ENCODE results near the gene GJA3.

DNA sequence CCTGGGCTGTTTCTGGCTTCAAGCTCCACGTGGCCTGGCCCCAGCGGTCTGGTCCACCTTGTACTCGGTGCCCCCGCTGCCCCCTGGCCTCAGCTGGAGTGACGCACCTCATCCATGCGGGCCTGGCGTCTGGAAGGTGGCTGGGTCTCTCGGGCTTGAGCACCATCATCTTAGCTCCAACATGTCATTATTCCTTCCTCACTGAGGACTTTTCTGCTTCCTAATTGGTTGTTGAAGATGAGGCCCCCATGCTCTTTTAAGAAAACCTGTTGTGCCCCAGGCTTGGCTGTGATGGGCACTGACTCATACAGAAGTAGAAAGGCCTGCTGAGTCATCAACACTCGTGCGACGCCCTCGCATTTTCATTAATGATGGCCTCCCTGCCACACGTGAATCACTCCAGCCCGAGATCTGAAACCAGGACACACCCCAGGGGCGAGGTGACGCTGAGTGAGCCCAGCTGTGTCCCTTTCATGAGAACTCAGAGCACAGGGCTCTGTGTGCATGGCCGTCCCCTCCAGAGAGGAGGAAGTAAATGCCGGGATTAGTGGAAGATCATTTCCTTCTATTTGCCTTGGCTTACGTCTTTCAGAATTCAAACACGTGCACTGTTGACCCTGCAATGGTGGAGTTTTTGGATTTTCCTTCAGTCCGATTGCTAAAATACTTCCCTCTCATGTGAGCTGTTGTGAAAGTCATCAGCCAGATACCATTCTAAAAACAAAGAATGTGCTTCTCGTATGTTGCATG lies 14.0 kb upstream of the GJA3 start:
- no peak for TF ChIP-seq POLR2AphosphoS5 (IDR thresholded peaks at IDR 0.05; ENCODE audit: low read depth, low read length)
- TF ChIP-seq, protein P1, sequence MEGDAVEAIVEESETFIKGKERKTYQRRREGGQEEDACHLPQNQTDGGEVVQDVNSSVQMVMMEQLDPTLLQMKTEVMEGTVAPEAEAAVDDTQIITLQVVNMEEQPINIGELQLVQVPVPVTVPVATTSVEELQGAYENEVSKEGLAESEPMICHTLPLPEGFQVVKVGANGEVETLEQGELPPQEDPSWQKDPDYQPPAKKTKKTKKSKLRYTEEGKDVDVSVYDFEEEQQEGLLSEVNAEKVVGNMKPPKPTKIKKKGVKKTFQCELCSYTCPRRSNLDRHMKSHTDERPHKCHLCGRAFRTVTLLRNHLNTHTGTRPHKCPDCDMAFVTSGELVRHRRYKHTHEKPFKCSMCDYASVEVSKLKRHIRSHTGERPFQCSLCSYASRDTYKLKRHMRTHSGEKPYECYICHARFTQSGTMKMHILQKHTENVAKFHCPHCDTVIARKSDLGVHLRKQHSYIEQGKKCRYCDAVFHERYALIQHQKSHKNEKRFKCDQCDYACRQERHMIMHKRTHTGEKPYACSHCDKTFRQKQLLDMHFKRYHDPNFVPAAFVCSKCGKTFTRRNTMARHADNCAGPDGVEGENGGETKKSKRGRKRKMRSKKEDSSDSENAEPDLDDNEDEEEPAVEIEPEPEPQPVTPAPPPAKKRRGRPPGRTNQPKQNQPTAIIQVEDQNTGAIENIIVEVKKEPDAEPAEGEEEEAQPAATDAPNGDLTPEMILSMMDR (IDR thresholded peaks at IDR 0.05; ENCODE audit: control extremely low read depth in 1 of 3, insufficient read depth in 1 of 3, low read depth in 1 of 3, low read length in 3 of 3) = no peak
- no peak for TF ChIP-seq TAF1 (IDR thresholded peaks at IDR 0.05; ENCODE audit: low read depth, low read length)
- no peak for TF ChIP-seq GABPA (IDR thresholded peaks at IDR 0.05; ENCODE audit: borderline replicate concordance, insufficient read depth, low read length)
- TF ChIP-seq CREB1 (IDR thresholded peaks at IDR 0.05) = no peak
- no peak for TF ChIP-seq POLR2A (IDR thresholded peaks at IDR 0.05; ENCODE audit: control extremely low read depth in 1 of 2, low read depth in 2 of 2, low read length in 2 of 2)
- no peak for TF ChIP-seq HDAC2 (IDR thresholded peaks at IDR 0.05; ENCODE audit: borderline replicate concordance in 1 of 2, low read depth in 2 of 2, low read length in 2 of 2)
- no peak for TF ChIP-seq BRCA1 (IDR thresholded peaks at IDR 0.05; ENCODE audit: low read depth, low read length)
- no peak for TF ChIP-seq POU5F1 (IDR thresholded peaks at IDR 0.05; ENCODE audit: low read depth, low read length)
- TF ChIP-seq CBX5 (IDR thresholded peaks at IDR 0.05; ENCODE audit: low read depth, low read length) = no peak
- TF ChIP-seq ASH2L (IDR thresholded peaks at IDR 0.05; ENCODE audit: low read length) = no peak
- no peak for TF ChIP-seq TEAD4 (IDR thresholded peaks at IDR 0.05; ENCODE audit: low read depth, low read length)
- TF ChIP-seq SP4 (IDR thresholded peaks at IDR 0.05; ENCODE audit: low read length) = no peak
- no peak for TF ChIP-seq BCL11A (IDR thresholded peaks at IDR 0.05; ENCODE audit: low read depth in 2 of 2, low read length in 2 of 2)
